Measurements from ENCODE around the gene SYCP2. TPM values are rescaled to one million over a fixed set of nuclear protein-coding genes. Genes with fewer than 3 reads are reported as not detected.

SYCP2 gene
- polyA plus RNA-seq, 3 donors: 0.28 to 1.2 (median 0.30) TPM

DNA sequence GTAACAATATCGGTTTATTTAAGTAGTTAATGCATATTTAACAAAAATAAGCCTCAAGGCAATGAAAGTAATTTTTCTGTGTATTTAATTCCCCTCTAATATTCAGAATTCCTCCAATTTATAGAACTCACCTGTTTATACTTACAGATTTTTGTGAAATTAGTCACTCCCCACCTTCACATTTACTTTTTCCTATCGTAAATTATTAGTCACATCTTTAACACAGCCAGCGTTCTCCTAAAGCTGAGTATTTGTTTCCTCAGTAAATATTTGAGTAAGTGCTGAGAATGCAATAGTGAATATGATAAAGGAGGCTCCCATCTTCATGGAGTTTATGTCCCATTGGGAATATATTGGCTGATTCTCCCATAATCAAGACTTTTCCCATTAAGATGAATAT is 88.0 kb downstream of the SYCP2 start:
- no peaks in the 10 kb centered on the region for H3K4me1 ChIP-seq (ENCODE audit: control insufficient read depth in 1 of 2, insufficient read depth in 2 of 2, low read length in 2 of 2)
- no peak overlapping the region for H3K9ac ChIP-seq (ENCODE audit: insufficient read depth, low read length, poor library complexity, severe bottlenecking)
- no peaks in the 10 kb centered on the region for H3K9me3 ChIP-seq (replicated peaks in 1 of 2; ENCODE audit: control insufficient read depth in 1 of 2, insufficient read depth in 1 of 2, low read length in 2 of 2)
- H3K27ac ChIP-seq (ENCODE audit: low read depth in 1 of 2, low read length in 2 of 2): no peak overlapping the region
- no peaks in the 10 kb centered on the region for H3K79me2 ChIP-seq (ENCODE audit: insufficient read depth, low read length)
- DNase-seq: no peak
- H3K9me3 Mint-ChIP-seq: peaks cover 0 to 2% (median 0%) of the 10 kb centered on the region in 7 donors
- H3K4me3 Mint-ChIP-seq: no peak overlapping the region
- H2AFZ ChIP-seq (ENCODE audit: insufficient read depth, low read depth, low read length, poor library complexity, severe bottlenecking): no peak overlapping the region
- H3K4me1 Mint-ChIP-seq: no peaks in the 10 kb centered on the region
- peaks cover 2 to 4% of the 10 kb centered on the region in 2 donors for H3K36me3 Mint-ChIP-seq
- no CpG with 5 or more reads among the region's 3 CpGs for WGBS (ENCODE audit: insufficient coverage)
- H4K20me1 ChIP-seq (ENCODE audit: insufficient read depth, low read length): no peaks in the 10 kb centered on the region
- H3K27me3 Mint-ChIP-seq (ENCODE audit: low read depth in 3 of 3): peaks cover 3 to 11% (median 4%) of the 10 kb centered on the region in 3 donors
- H3K4me3 ChIP-seq (replicated peaks in 1 of 3; ENCODE audit: low read depth in 2 of 3, low read length in 3 of 3): no peak overlapping the region
- intact Hi-C loops (cut with micrococcal nuclease): no loop called here
- peaks cover 0 to 10% of the 10 kb centered on the region in 2 donors for H3K27me3 ChIP-seq (ENCODE audit: control insufficient read depth in 2 of 2, insufficient read depth in 2 of 2, low read length in 2 of 2)
- no peak overlapping the region for H3K4me2 ChIP-seq (replicated peaks; ENCODE audit: extremely low read depth, low read length, poor library complexity, severe bottlenecking)
- H3K27ac Mint-ChIP-seq: no peak overlapping the region
- TF ChIP-seq, protein P1, sequence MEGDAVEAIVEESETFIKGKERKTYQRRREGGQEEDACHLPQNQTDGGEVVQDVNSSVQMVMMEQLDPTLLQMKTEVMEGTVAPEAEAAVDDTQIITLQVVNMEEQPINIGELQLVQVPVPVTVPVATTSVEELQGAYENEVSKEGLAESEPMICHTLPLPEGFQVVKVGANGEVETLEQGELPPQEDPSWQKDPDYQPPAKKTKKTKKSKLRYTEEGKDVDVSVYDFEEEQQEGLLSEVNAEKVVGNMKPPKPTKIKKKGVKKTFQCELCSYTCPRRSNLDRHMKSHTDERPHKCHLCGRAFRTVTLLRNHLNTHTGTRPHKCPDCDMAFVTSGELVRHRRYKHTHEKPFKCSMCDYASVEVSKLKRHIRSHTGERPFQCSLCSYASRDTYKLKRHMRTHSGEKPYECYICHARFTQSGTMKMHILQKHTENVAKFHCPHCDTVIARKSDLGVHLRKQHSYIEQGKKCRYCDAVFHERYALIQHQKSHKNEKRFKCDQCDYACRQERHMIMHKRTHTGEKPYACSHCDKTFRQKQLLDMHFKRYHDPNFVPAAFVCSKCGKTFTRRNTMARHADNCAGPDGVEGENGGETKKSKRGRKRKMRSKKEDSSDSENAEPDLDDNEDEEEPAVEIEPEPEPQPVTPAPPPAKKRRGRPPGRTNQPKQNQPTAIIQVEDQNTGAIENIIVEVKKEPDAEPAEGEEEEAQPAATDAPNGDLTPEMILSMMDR (IDR thresholded peaks at IDR 0.05): no peak
- H3K36me3 ChIP-seq (replicated peaks in 1 of 2; ENCODE audit: control insufficient read depth in 1 of 2, insufficient read depth in 2 of 2, low read length in 2 of 2): no peaks in the 10 kb centered on the region

DNA sequence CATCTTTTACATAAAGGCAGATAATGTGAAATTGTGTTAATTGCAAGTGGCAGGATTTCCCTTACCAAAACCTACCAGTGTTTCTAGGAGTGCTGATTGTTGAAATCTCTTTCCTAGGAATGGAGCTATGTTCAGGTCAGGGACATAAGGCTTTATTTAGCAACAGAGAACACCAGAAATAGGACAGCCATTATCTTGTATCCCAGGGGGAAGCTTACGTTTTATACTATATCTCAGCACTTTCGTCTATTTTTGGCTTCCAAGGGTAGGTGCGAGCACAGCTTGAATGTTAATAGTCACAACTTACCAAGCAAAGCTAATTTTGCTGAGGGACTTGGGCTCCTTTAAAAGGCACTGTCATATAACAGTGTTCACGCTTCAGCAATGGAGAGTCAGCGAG is 94.0 kb downstream of the SYCP2 start:
- Mint-ChIP-seq H3K27ac (no peak overlapping the region), H3K9me3 (peaks cover 0 to 2% (median 0%) of the 10 kb centered on the region in 7 donors), H3K36me3 (peaks cover 0 to 4% of the 10 kb centered on the region in 2 donors), H3K4me3 (no peak overlapping the region), H3K4me1 (peaks cover 11% of the 10 kb centered on the region), H3K27me3 (ENCODE audit: low read depth in 3 of 3) (peaks cover 15 to 30% (median 19%) of the 10 kb centered on the region in 3 donors)
- Histone ChIP-seq H3K27ac (ENCODE audit: low read depth in 1 of 2, low read length in 2 of 2) (no peak overlapping the region), H4K20me1 (ENCODE audit: insufficient read depth, low read length) (no peaks in the 10 kb centered on the region), H3K36me3 (replicated peaks in 1 of 2; ENCODE audit: control insufficient read depth in 1 of 2, insufficient read depth in 2 of 2, low read length in 2 of 2) (no peaks in the 10 kb centered on the region), H3K4me3 (replicated peaks in 1 of 3; ENCODE audit: low read depth in 2 of 3, low read length in 3 of 3) (no peak overlapping the region), H2AFZ (ENCODE audit: insufficient read depth, low read depth, low read length, poor library complexity, severe bottlenecking) (no peak overlapping the region), H3K4me1 (ENCODE audit: control insufficient read depth in 1 of 2, insufficient read depth in 2 of 2, low read length in 2 of 2) (peaks cover 0 to 5% of the 10 kb centered on the region in 2 donors), H3K9me3 (replicated peaks in 1 of 2; ENCODE audit: control insufficient read depth in 1 of 2, insufficient read depth in 1 of 2, low read length in 2 of 2) (no peaks in the 10 kb centered on the region), H3K79me2 (ENCODE audit: insufficient read depth, low read length) (no peaks in the 10 kb centered on the region), H3K9ac (ENCODE audit: insufficient read depth, low read length, poor library complexity, severe bottlenecking) (no peak overlapping the region), H3K4me2 (replicated peaks; ENCODE audit: extremely low read depth, low read length, poor library complexity, severe bottlenecking) (no peak overlapping the region), H3K27me3 (ENCODE audit: control insufficient read depth in 2 of 2, insufficient read depth in 2 of 2, low read length in 2 of 2) (peaks cover 7 to 22% of the 10 kb centered on the region in 2 donors)
- DNase-seq: no peak
- TF ChIP-seq, protein P1 (IDR thresholded peaks at IDR 0.05): no peak
- WGBS (ENCODE audit: insufficient coverage): 100% methylated on average over 3 of the region's 5 CpGs
- intact Hi-C loops (cut with micrococcal nuclease): no loop called here

Measured in CD14-positive monocyte (primary cell).